Stimulated activated CD4-positive, alpha-beta T cell treated with anti-CD3 and anti-CD28 coated beads, Interleukin-2, amount 100 ng/mL, for 24 hours (primary cell): ENCODE measurements around the gene CHD3.
"Not testable (repeated sequence)": the region's sequence is repeated elsewhere in the genome, so short reads cannot be mapped to it uniquely, and the experiment has no call there.

ENCODE experiments used
- DNase-seq, 2 donors: peaks; one replicate each; pipeline ENCODE4 v3.0.0-alpha.2; 2020

CHD3 gene

DNA sequence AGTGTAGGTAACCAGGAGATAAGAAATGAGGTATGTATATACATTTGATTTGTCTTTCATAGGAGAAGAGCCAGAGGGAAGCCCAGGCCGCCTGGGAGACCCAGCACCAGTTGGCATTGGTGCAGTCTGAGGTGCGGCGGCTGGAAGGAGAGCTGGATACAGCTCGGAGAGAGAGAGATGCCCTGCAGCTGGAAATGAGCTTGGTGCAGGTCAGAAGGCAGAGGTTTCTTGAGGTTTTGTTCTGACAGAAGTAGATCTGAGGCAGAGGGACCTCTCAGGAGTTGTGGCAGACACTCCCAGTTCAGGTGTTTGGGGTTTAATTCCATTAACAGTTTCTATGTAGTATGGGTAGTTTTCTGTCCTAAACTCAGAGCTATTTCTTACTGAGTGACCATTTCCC lies 51.4 kb downstream of the CHD3 start:
- DNase-seq: no peak

DNA sequence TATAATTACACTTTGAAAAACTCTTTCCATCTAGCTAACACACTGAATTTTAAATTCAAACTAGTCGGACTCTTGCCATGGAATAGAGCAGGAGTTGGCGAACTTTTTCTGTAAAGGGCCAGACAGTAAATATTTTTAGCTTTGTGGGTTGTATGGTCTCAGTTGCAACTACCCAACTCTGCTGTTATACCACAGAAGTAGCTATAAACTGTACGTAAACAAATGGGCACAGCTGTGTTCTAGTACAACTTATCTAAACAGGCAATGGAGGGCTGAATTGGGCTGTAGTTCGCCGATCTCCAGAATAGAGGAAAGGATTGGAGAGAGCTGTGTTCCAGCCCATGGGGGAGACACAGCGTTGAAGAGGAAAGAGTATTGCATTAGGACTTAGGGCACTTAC lies 52.2 kb downstream of the CHD3 start:
- no peak for DNase-seq

GRCh38 chr17:7943291-7943690 lies 54.7 kb downstream of the CHD3 start:
- no peak for DNase-seq

- no peak for DNase-seq
Observed at GRCh38 chr17:7944326-7944725, 55.7 kb downstream of the CHD3 start.

- no peak for DNase-seq
Observed at GRCh38 chr17:7945651-7946050, 57.1 kb downstream of the CHD3 start.

- no peak for DNase-seq
Observed at GRCh38 chr17:7946441-7946840, 57.9 kb downstream of the CHD3 start.

DNA sequence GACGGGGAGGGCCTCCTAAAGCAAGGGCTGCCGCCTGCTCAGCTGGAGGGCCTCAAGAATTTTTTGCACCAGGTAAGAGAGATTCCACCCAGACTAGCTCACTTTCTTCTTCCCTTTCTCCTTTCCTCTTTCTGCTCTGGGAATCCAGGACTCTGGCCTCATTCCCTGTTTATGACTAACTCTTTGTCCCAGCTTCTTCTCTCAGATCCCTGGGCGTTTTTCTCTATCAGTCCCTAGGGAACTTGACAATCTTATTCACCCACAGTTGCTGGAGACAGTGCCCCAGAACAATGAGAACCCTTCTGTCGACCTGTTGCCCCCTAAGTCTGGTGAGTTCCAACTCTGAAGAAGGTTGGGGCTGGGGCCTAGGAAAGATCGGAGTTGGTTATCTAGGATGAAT lies 59.1 kb downstream of the CHD3 start:
- no peak for DNase-seq

- no peak for DNase-seq
Observed at GRCh38 chr17:7950578-7950977, 62.0 kb downstream of the CHD3 start.

DNA sequence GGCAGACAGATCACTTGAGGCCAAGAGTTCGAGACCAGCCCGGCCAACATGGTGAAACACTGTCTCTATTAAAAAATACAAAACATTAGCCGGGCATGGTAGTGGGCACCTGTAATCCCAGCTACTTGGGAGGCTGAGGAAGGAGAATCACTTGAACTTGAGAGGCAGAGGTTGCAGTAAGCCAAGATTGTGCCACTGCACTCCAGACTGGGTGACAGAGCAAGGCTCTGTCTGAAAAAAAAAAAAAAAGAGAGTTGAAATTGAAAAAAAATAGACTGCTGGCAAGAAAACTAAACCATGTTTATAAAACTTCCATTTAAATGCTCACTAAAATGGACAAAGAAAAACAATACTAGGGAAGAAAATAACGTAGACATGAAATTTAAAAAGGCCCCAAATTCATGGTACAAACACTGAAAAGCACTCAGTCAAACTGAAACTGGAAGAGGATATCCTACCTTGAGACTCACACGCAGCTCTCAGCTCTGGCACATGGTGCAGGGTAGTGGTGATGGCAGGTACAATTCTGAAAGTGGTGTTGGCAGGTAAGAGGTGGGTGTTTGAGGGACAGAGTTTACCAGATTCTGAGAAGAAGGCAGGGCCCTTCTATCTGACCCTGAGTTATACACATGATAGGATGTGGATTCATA lies 62.7 kb downstream of the CHD3 start:
- DNase-seq: peak; percentile 45 to 51

DNA sequence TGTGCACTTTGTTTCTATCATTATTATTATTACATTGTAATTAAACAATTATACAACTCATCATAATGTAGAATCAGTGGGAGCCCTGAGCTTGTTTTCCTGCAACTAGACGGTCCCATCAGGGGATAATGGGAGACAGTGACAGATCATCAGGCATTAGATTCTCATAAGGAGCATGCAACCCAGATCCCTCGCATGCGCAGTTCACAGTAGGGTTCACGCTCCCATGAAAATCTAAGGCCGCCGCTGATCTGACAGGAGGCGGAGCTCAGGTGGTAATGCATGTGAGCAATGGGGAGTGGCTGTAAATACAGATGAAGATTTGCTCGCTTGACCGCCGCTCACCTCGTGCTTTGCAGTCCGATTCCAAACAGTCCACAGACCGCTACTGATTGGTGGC lies 64.7 kb downstream of the CHD3 start:
- DNase-seq: not testable (repeated sequence)

- DNase-seq: no peak
Observed at GRCh38 chr17:7955414-7956227, 67.0 kb downstream of the CHD3 start.

- DNase-seq: no peak
Observed at GRCh38 chr17:7956228-7956965, 67.8 kb downstream of the CHD3 start.

- no peak for DNase-seq
Observed at GRCh38 chr17:7959503-7960253, 71.1 kb downstream of the CHD3 start.

GRCh38 chr17:7961421-7961820 lies 72.8 kb downstream of the CHD3 start:
- no peak for DNase-seq
